Lung (tissue), 12 donors: ENCODE data around the gene XXYLT1. TPM values are rescaled to one million over a fixed set of nuclear protein-coding genes. Genes with fewer than 3 reads are reported as not detected.
"Not testable (repeated sequence)": the region's sequence is repeated elsewhere in the genome, so short reads cannot be mapped to it uniquely, and the experiment has no call there.

ENCODE experiments used
- ATAC-seq: fragments of 200-7000 bp; cut with Tn5 transposase; one replicate; pipeline ENCODE4 v1.9.1; 2020; ENCODE audit warnings: moderate number of reproducible peaks; ENCODE audit not compliant: insufficient read depth, low FRiP score
- DNase-seq, 3 donors: peaks; one replicate each; pipeline ENCODE4 v3.0.0-alpha.2; 2013 to 2017
- H3K27ac ChIP-seq, 2 donors: one replicate each; pipeline ENCODE4 v1.5.1; 2013; ENCODE audit warnings: mild to moderate bottlenecking in 2 of 2, moderate library complexity in 2 of 2, control low read depth in 1 of 2, inconsistent platforms in 1 of 2, low read depth in 1 of 2, low read length in 1 of 2
- H3K27me3 ChIP-seq, 3 donors: one replicate each; pipeline ENCODE4 v1.5.1; 2013; ENCODE audit warnings: low read length in 2 of 3; ENCODE audit not compliant: control insufficient read depth in 3 of 3, insufficient read depth in 3 of 3
- H3K36me3 ChIP-seq, 4 donors: one replicate each; pipeline ENCODE4 v1.5.1; 2013; ENCODE audit warnings: low read length in 4 of 4, mild to moderate bottlenecking in 1 of 4, moderate library complexity in 1 of 4; ENCODE audit not compliant: control insufficient read depth in 4 of 4, insufficient read depth in 4 of 4
- H3K4me1 ChIP-seq, 5 donors: one replicate each; pipeline ENCODE4 v1.5.1; 2013; ENCODE audit warnings: low read length in 5 of 5, mild to moderate bottlenecking in 2 of 5, moderate library complexity in 1 of 5; ENCODE audit not compliant: control insufficient read depth in 5 of 5, insufficient read depth in 5 of 5
- H3K4me3 ChIP-seq: one replicate; pipeline ENCODE4 v1.5.1; 2013; ENCODE audit warnings: mild to moderate bottlenecking, control low read depth, moderate library complexity
- H3K9ac ChIP-seq, 2 donors: one replicate each; pipeline ENCODE4 v1.5.1; 2013; ENCODE audit warnings: low read length in 2 of 2, control low read depth in 1 of 2; ENCODE audit not compliant: insufficient read depth in 1 of 2
- H3K9me3 ChIP-seq, 4 donors: one replicate each; pipeline ENCODE4 v1.5.1; 2013; ENCODE audit warnings: low read length in 3 of 4, mild to moderate bottlenecking in 1 of 4, moderate library complexity in 1 of 4; ENCODE audit not compliant: control insufficient read depth in 4 of 4, insufficient read depth in 3 of 4
- CTCF ChIP-seq: IDR thresholded peaks from 2 replicates; pipeline ENCODE4 v1.5.1; 2012; ENCODE audit warnings: mild to moderate bottlenecking; ENCODE audit errors: control extremely low read depth, extremely low read depth
- WGBS, 2 donors: extraction: QIAGEN DNeasy Blood & Tissue Kit; methylation state at CpG; one replicate each; pipeline ENCODE4 v1.1.7; 2013; 5-methylcytosine and 5-hydroxymethylcytosine counted together
- polyA plus RNA-seq, 2 donors: library from polyadenylated mRNA; stranded (reverse); fragments of 200-250 nt; gene quantifications; one replicate each; pipeline ENCODE4 v1.2.1, GENCODE V29; 2013
- total RNA-seq, 2 donors: library from RNA; depleted of rRNA in 1 of 2; stranded (reverse); fragments of >200 nt in 1 of 2; gene quantifications; one replicate each; pipeline ENCODE4 v1.2.1, GENCODE V29; 2014 to 2021
- donor health status: control.
- donor health status: control.
- donor health status: Bipolar disorder and iron deficiency.
- donor health status: healthy.
- donor health status: DM: yes; HTN: yes; CAD: no.

XXYLT1 gene
- total and polyA plus RNA-seq, 4 donors: 4.7 to 15.4 (median 11.4) TPM

- no peak for TF ChIP-seq CTCF
- no peak for ATAC-seq
- Histone ChIP-seq H3K27me3 (no peaks in the 10 kb centered on the region), H3K27ac (no peak overlapping the region), H3K4me3 (no peak overlapping the region), H3K9me3 (no peaks in the 10 kb centered on the region), H3K4me1 (no peaks in the 10 kb centered on the region), H3K36me3 (peaks cover 3 to 17% (median 14%) of the 10 kb centered on the region in 4 donors), H3K9ac (no peak overlapping the region)
- 95 to 97% methylated on average over 1 of the region's 1 CpG for WGBS, 2 donors
- no peak for DNase-seq
Observed at GRCh38 chr3:195296662-195297061, 25.7 kb upstream of the XXYLT1 start.

GRCh38 chr3:195291121-195291520 lies 20.2 kb upstream of the XXYLT1 start:
- Histone ChIP-seq H3K27me3 (no peaks in the 10 kb centered on the region), H3K4me3 (no peak overlapping the region), H3K9me3 (no peaks in the 10 kb centered on the region), H3K9ac (no peak overlapping the region), H3K4me1 (peaks cover 0 to 4% (median 0%) of the 10 kb centered on the region in 5 donors), H3K27ac (no peak overlapping the region), H3K36me3 (peaks cover 10 to 26% (median 17%) of the 10 kb centered on the region in 4 donors)
- no peak for TF ChIP-seq CTCF
- ATAC-seq: no peak
- WGBS, 2 donors: 98 to 99% methylated on average over 1 of the region's 1 CpG
- DNase-seq: no peak

- not testable (repeated sequence) for ATAC-seq, H3K27me3 ChIP-seq, H3K4me3 ChIP-seq, H3K27ac ChIP-seq, H3K9ac ChIP-seq, H3K4me1 ChIP-seq, H3K9me3 ChIP-seq, DNase-seq
- H3K36me3 ChIP-seq: peaks cover 10 to 25% (median 18%) of the 10 kb centered on the region in 4 donors
- WGBS, 2 donors: 98 to 99% methylated on average over 5 of the region's 5 CpGs
Observed at GRCh38 chr3:195290643-195291042, 19.7 kb upstream of the XXYLT1 start.

- no peak for TF ChIP-seq CTCF
- Histone ChIP-seq H3K9ac (no peak overlapping the region), H3K27me3 (no peaks in the 10 kb centered on the region), H3K4me1 (peaks cover 0 to 12% (median 4%) of the 10 kb centered on the region in 5 donors), H3K9me3 (no peaks in the 10 kb centered on the region), H3K27ac (no peak overlapping the region), H3K4me3 (no peak overlapping the region), H3K36me3 (peaks cover 0 to 21% (median 12%) of the 10 kb centered on the region in 4 donors)
- no peak for ATAC-seq
- WGBS, 2 donors: 55 to 80% methylated on average over 4 of the region's 4 CpGs
- DNase-seq: peak in 2 of 3 donors; percentile 36 to 40
Observed at GRCh38 chr3:195286115-195286872, 15.3 kb upstream of the XXYLT1 start.
